ENCODE measurements around the gene POLR1G. TPM values are rescaled to one million over a fixed set of nuclear protein-coding genes. Genes with fewer than 3 reads are reported as not detected.
A peak's percentile ranks its signal among the peaks of the same experiment; 100 is the strongest.

POLR1G gene
- total and polyA plus RNA-seq, 9 of the 15 experiments (the other 6 are each of a cell fraction or from before 2014, with no cell fraction given), result 3.0 to 50.1 (median 27.4) TPM

- TF ChIP-seq, protein P1, sequence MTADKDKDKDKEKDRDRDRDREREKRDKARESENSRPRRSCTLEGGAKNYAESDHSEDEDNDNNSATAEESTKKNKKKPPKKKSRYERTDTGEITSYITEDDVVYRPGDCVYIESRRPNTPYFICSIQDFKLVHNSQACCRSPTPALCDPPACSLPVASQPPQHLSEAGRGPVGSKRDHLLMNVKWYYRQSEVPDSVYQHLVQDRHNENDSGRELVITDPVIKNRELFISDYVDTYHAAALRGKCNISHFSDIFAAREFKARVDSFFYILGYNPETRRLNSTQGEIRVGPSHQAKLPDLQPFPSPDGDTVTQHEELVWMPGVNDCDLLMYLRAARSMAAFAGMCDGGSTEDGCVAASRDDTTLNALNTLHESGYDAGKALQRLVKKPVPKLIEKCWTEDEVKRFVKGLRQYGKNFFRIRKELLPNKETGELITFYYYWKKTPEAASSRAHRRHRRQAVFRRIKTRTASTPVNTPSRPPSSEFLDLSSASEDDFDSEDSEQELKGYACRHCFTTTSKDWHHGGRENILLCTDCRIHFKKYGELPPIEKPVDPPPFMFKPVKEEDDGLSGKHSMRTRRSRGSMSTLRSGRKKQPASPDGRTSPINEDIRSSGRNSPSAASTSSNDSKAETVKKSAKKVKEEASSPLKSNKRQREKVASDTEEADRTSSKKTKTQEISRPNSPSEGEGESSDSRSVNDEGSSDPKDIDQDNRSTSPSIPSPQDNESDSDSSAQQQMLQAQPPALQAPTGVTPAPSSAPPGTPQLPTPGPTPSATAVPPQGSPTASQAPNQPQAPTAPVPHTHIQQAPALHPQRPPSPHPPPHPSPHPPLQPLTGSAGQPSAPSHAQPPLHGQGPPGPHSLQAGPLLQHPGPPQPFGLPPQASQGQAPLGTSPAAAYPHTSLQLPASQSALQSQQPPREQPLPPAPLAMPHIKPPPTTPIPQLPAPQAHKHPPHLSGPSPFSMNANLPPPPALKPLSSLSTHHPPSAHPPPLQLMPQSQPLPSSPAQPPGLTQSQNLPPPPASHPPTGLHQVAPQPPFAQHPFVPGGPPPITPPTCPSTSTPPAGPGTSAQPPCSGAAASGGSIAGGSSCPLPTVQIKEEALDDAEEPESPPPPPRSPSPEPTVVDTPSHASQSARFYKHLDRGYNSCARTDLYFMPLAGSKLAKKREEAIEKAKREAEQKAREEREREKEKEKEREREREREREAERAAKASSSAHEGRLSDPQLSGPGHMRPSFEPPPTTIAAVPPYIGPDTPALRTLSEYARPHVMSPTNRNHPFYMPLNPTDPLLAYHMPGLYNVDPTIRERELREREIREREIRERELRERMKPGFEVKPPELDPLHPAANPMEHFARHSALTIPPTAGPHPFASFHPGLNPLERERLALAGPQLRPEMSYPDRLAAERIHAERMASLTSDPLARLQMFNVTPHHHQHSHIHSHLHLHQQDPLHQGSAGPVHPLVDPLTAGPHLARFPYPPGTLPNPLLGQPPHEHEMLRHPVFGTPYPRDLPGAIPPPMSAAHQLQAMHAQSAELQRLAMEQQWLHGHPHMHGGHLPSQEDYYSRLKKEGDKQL (CRISPR knock-in tag; IDR thresholded peaks at IDR 0.05; ENCODE audit: borderline replicate concordance), result no peak
- TF ChIP-seq POU5F1 (IDR thresholded peaks at IDR 0.05; ENCODE audit: borderline replicate concordance, low read depth, low read length, partially characterized antibody), result no peak
- no peak for TF ChIP-seq ZNF134 (CRISPR knock-in tag; conservative IDR thresholded peaks at IDR 0.05)
- TF ChIP-seq, protein P2, sequence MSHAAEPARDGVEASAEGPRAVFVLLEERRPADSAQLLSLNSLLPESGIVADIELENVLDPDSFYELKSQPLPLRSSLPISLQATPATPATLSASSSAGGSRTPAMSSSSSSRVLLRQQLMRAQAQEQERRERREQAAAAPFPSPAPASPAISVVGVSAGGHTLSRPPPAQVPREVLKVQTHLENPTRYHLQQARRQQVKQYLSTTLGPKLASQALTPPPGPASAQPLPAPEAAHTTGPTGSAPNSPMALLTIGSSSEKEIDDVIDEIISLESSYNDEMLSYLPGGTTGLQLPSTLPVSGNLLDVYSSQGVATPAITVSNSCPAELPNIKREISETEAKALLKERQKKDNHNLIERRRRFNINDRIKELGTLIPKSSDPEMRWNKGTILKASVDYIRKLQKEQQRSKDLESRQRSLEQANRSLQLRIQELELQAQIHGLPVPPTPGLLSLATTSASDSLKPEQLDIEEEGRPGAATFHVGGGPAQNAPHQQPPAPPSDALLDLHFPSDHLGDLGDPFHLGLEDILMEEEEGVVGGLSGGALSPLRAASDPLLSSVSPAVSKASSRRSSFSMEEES (CRISPR knock-in tag; IDR thresholded peaks at IDR 0.05), result peak; percentile 94
- TF ChIP-seq THRA (IDR thresholded peaks at IDR 0.05), result no peak
- no peak for TF ChIP-seq TEAD2 (tag; IDR thresholded peaks at IDR 0.05)
- no peak for TF ChIP-seq SMAD1 (IDR thresholded peaks at IDR 0.05; ENCODE audit: low read depth, low read length, partially characterized antibody)
- no peak for TF ChIP-seq EP300 (IDR thresholded peaks at IDR 0.05; ENCODE audit: low read length)
- no peak for TF ChIP-seq KDM4B (IDR thresholded peaks at IDR 0.05; ENCODE audit: borderline replicate concordance in 2 of 2, low read depth in 1 of 2)
- no peak for TF ChIP-seq ZNF707 (CRISPR knock-in tag; conservative IDR thresholded peaks at IDR 0.05)
- no peak for TF ChIP-seq ZNF778 (CRISPR knock-in tag; IDR thresholded peaks at IDR 0.05)
- TF ChIP-seq RAD51 (IDR thresholded peaks at IDR 0.05; ENCODE audit: borderline replicate concordance, low read depth), result peak; percentile 75; the same call in 1 of the 2 replicates
- TF ChIP-seq GABPB2 (CRISPR knock-in tag; conservative IDR thresholded peaks at IDR 0.05), result no peak
These were observed 42.4 kb downstream of the POLR1G start (continued) for GRCh38 chr19:45448887-45449299.

All from K562 (cell line).